ENCODE measurements around the gene DEF6.

- TF ChIP-seq CTCF (IDR thresholded peaks at IDR 0.05) (no peak), FOXP1 (CRISPR knock-in tag; IDR thresholded peaks at IDR 0.05; ENCODE audit: borderline replicate concordance) (no peak), TCF7 (CRISPR knock-in tag; IDR thresholded peaks at IDR 0.05; ENCODE audit: low read depth) (no peak), HMGXB4 (CRISPR knock-in tag; IDR thresholded peaks at IDR 0.05) (no peak), SP1 (CRISPR knock-in tag; conservative IDR thresholded peaks at IDR 0.05) (no peak)
Measured at GRCh38 chr6:35343835-35344550, 46.4 kb downstream of the DEF6 start.
